GM06990 (cell line): ENCODE measurements around the gene CD164.

Source experiments
- DNase-seq: peaks from one replicate; pipeline ENCODE4 v3.0.0-alpha.2; 2011; ENCODE audit not compliant: insufficient read length; ENCODE audit errors: extremely low read depth
- H3K27me3 ChIP-seq: replicated peaks from 2 replicates; pipeline ENCODE4 v1.6.0; 2011; ENCODE audit warnings: low read length; ENCODE audit not compliant: control insufficient read depth, insufficient read depth
- H3K36me3 ChIP-seq: 2 replicates; pipeline ENCODE4 v1.5.1; 2011; ENCODE audit warnings: low read length; ENCODE audit not compliant: control insufficient read depth, insufficient read depth
- H3K4me3 ChIP-seq: replicated peaks from 2 replicates; pipeline ENCODE4 v1.5.1; 2011; ENCODE audit warnings: low read depth, mild to moderate bottlenecking, control low read depth, low read length
- CTCF ChIP-seq: IDR thresholded peaks from 2 replicates; pipeline ENCODE4 v1.5.1; 2011; ENCODE audit warnings: low read length, control low read depth, mild to moderate bottlenecking, inconsistent platforms; ENCODE audit not compliant: insufficient read depth, poor library complexity, severe bottlenecking

CD164 gene

DNA sequence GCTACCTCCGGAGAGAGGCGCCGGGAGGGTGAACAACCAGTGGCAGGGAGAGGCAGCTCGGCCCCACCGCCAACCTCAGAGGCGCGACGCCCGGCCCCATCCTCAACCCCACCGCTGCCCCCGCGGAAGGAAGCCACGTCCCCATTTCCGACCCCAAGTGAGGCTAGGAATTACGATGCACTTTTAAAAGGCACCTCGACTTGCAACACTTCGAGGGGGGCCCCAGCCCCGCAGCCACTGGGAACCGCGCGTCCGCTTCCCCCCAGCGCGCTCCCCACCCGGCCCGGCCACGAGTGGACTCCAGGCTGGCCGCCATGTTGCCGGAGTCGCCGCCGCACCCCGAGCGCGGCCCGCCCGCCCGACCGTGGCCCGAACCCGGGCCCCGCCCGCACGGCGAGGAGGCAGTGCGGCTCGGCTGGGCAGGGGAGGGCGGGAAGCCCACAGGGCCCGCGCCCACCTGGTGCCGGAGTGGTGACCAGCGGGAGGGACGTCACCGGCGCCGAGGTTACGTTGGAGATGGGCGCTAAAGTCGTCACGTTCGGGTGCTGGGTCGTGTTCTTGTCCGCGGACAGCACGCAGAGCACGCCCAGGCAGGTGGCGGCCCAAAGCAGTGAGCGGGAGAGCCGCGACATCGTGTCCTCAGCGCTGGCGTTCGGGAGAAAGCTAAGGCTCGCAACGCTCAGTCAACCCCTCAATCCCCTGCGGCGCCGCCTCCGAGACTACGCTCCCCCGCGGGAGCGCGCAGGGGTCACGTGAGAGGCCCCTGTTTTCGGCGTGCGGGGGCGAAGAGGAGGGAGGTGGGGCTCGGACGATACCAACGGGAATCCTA is at the start of gene CD164:
CD164 (minus strand) TSS at position 721 of the 829 bp plus-strand sequence; CDS start at position 632, 89 bp downstream.
- peak within 1 kb of the TSS; percentile 97 for H3K4me3 ChIP-seq

DNA sequence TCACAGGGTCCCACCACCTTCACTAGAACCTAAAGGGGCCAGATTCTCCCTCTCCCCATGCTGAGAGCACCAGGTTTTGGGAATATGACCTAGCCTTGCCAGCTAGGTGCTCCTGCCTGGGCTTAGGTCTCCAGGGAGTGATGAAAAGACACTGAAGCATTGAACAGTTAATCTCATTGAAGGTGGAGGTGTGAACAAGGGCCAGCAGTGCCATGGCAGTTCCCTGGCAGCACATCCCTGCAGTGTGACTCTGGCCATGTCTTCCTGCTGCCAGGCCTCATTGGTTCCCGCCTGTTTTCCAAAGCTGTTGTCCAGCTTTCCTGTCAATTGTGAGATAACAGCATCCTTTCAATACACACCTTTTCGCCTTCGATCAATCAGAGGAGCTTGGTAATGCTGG is 47.2 kb upstream of the CD164 start:
- H3K27me3 ChIP-seq = no peaks in the 10 kb centered on the region
- DNase-seq = no peak
- TF ChIP-seq CTCF = no peak
- no peak overlapping the region for H3K4me3 ChIP-seq
- H3K36me3 ChIP-seq = no peaks in the 10 kb centered on the region

More for the DNA sequence above, at the start of gene CD164:
- H3K36me3 ChIP-seq = peaks cover 2% of the 10 kb centered on the region
- DNase-seq = peak; percentile 96
- H3K27me3 ChIP-seq = no peaks in the 10 kb centered on the region
- no peak for TF ChIP-seq CTCF

DNA sequence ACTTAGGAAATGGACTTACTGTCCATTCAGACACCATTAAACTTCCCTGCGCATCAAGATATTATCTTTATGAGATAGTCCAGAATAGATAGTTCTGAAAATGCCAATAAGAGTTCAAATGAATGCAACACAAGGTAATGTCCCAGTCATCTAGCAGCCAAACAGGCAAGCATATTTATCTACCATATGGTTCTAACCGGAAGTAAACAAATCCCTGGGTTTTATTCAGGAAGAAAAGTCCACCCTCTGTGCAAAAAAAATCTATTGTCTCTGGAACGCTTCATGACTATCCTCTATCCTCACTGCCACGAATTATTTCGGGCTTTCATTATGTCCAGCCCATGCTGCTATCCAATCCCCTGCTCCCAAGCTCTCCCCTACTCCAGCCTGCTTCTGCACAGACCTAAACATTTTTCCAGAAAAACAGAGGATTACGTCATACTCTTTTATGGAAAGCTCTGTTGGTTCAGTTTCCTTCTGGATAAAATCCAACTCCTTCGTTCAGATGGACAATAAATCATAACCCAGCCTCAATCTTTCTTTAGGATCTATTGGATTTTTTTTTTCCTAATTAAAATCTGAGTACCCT is 46.7 kb upstream of the CD164 start:
- Histone ChIP-seq H3K4me3 (no peak overlapping the region), H3K27me3 (no peaks in the 10 kb centered on the region), H3K36me3 (no peaks in the 10 kb centered on the region)
- TF ChIP-seq CTCF = no peak
- no peak for DNase-seq

GRCh38 chr6:109424946-109425345 is 42.7 kb upstream of the CD164 start:
- H3K4me3 ChIP-seq = no peak overlapping the region
- no peak for TF ChIP-seq CTCF
- no peak for DNase-seq
- H3K36me3 ChIP-seq = no peaks in the 10 kb centered on the region
- no peaks in the 10 kb centered on the region for H3K27me3 ChIP-seq

GRCh38 chr6:109421184-109421583 is 38.9 kb upstream of the CD164 start:
- Histone ChIP-seq H3K4me3 (no peak overlapping the region), H3K36me3 (no peaks in the 10 kb centered on the region), H3K27me3 (no peaks in the 10 kb centered on the region)
- DNase-seq = no peak
- no peak for TF ChIP-seq CTCF
